GM12873 (cell line): ENCODE results near the gene SGSM1.

ENCODE experiments used
- CTCF ChIP-seq: IDR thresholded peaks from 2 replicates; pipeline ENCODE4 v1.5.1; 2012; ENCODE audit warnings: low read depth, mild to moderate bottlenecking, moderate library complexity, low read length, control low read depth; ENCODE audit not compliant: insufficient read depth; ENCODE audit errors: missing control alignments

SGSM1 gene

GRCh38 chr22:24883432-24883831 is 77.4 kb downstream of the SGSM1 start:
- TF ChIP-seq CTCF: no peak

- no peak for TF ChIP-seq CTCF
These were observed 81.2 kb downstream of the SGSM1 start for GRCh38 chr22:24887260-24887659.

GRCh38 chr22:24893341-24894070 is 87.5 kb downstream of the SGSM1 start:
- TF ChIP-seq CTCF: no peak

GRCh38 chr22:24894220-24894975 is 88.4 kb downstream of the SGSM1 start:
- no peak for TF ChIP-seq CTCF

GRCh38 chr22:24894998-24895397 is 89.0 kb downstream of the SGSM1 start:
- TF ChIP-seq CTCF: no peak

- TF ChIP-seq CTCF: no peak
These were observed 95.4 kb downstream of the SGSM1 start for GRCh38 chr22:24901448-24901847.

GRCh38 chr22:24905909-24906308 is 99.9 kb downstream of the SGSM1 start:
- TF ChIP-seq CTCF: no peak
